Measurements from ENCODE around the gene CHST8.

- TF ChIP-seq, protein P1, sequence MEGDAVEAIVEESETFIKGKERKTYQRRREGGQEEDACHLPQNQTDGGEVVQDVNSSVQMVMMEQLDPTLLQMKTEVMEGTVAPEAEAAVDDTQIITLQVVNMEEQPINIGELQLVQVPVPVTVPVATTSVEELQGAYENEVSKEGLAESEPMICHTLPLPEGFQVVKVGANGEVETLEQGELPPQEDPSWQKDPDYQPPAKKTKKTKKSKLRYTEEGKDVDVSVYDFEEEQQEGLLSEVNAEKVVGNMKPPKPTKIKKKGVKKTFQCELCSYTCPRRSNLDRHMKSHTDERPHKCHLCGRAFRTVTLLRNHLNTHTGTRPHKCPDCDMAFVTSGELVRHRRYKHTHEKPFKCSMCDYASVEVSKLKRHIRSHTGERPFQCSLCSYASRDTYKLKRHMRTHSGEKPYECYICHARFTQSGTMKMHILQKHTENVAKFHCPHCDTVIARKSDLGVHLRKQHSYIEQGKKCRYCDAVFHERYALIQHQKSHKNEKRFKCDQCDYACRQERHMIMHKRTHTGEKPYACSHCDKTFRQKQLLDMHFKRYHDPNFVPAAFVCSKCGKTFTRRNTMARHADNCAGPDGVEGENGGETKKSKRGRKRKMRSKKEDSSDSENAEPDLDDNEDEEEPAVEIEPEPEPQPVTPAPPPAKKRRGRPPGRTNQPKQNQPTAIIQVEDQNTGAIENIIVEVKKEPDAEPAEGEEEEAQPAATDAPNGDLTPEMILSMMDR (IDR thresholded peaks at IDR 0.05; ENCODE audit: insufficient read depth, low read depth, low read length) = no peak
- TF ChIP-seq EZH2 (IDR thresholded peaks at IDR 0.05; ENCODE audit: insufficient read depth, low read length) = no peak
Observed at GRCh38 chr19:33751436-33751770, 129.7 kb downstream of the CHST8 start.
